ENCODE results near the gene PSKH1.

PSKH1 gene

DNA sequence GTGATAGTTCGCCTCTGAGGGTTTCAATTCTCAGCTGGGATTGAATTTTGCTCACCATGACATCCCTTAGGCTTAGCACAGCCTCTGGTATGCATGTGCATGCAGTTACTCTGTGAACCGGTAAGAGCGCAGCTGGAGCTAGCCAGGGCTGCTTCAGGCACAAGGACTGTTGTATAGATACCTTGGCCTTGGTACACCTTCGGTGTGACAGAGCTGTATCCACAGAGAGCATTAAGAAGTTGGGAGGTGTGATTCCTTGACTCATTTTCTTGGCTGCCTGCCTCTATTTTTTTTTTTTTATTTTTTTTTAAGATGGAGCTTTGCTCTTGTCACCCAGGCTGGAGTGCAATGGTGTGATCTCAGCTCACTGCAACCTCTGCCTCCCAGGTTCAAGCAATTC lies 48.6 kb upstream of the PSKH1 start:
- H3K9me3 ChIP-seq (ENCODE audit: control insufficient read depth, insufficient read depth, low read depth, low read length) = no peaks in the 10 kb centered on the region
- no peak overlapping the region for H3K4me3 ChIP-seq (ENCODE audit: low read depth, low read length)
- ChIA-PET POLR2A (interaction anchor here (0.7 to 4.3 kb wide), 9 partner anchors 11 to 125 kb away, joined by 3 to 38 read pairs (median 4); partner anchors contain the start of genes EDC4, GFOD2, LCAT and RANBP10), CTCF (interaction anchor here (0.6 to 2.9 kb wide), 9 partner anchors 10 to 1862 kb away, joined by 3 to 13 read pairs (median 3); no protein-coding TSS in a partner anchor)
- peaks cover 0 to 25% of the 10 kb centered on the region in 2 experiments; a peak in 2 of 3 replicates for H3K36me3 ChIP-seq (ENCODE audit: control insufficient read depth in 2 of 2, insufficient read depth in 1 of 2, low read length in 2 of 2)
- no peak overlapping the region; the same call in 1 of the 2 replicates for H3K27ac ChIP-seq (ENCODE audit: extremely low read depth, low read depth, low read length)
- peaks cover 16% of the 10 kb centered on the region for H3K4me1 ChIP-seq (ENCODE audit: control insufficient read depth, insufficient read depth, low read length)
- TF ChIP-seq ZNF548 (tag by site-specific recombination; IDR thresholded peaks at IDR 0.05) = no peak
- TF ChIP-seq, protein P1, sequence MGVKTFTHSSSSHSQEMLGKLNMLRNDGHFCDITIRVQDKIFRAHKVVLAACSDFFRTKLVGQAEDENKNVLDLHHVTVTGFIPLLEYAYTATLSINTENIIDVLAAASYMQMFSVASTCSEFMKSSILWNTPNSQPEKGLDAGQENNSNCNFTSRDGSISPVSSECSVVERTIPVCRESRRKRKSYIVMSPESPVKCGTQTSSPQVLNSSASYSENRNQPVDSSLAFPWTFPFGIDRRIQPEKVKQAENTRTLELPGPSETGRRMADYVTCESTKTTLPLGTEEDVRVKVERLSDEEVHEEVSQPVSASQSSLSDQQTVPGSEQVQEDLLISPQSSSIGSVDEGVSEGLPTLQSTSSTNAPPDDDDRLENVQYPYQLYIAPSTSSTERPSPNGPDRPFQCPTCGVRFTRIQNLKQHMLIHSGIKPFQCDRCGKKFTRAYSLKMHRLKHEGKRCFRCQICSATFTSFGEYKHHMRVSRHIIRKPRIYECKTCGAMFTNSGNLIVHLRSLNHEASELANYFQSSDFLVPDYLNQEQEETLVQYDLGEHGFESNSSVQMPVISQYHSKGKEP (tag by site-specific recombination; IDR thresholded peaks at IDR 0.05) = 0 out of 2 replicates have a peak, but pooled peaks have one; percentile 63
- no peak for TF ChIP-seq ZNF146 (tag by site-specific recombination; IDR thresholded peaks at IDR 0.05)
- no peak for TF ChIP-seq ZNF138 (tag by site-specific recombination; IDR thresholded peaks at IDR 0.05; ENCODE audit: borderline replicate concordance)
- TF ChIP-seq, protein P2, sequence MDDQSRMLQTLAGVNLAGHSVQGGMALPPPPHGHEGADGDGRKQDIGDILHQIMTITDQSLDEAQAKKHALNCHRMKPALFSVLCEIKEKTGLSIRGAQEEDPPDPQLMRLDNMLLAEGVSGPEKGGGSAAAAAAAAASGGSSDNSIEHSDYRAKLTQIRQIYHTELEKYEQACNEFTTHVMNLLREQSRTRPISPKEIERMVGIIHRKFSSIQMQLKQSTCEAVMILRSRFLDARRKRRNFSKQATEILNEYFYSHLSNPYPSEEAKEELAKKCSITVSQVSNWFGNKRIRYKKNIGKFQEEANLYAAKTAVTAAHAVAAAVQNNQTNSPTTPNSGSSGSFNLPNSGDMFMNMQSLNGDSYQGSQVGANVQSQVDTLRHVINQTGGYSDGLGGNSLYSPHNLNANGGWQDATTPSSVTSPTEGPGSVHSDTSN (CRISPR knock-in tag; IDR thresholded peaks at IDR 0.05) = no peak
- TF ChIP-seq, protein P3, sequence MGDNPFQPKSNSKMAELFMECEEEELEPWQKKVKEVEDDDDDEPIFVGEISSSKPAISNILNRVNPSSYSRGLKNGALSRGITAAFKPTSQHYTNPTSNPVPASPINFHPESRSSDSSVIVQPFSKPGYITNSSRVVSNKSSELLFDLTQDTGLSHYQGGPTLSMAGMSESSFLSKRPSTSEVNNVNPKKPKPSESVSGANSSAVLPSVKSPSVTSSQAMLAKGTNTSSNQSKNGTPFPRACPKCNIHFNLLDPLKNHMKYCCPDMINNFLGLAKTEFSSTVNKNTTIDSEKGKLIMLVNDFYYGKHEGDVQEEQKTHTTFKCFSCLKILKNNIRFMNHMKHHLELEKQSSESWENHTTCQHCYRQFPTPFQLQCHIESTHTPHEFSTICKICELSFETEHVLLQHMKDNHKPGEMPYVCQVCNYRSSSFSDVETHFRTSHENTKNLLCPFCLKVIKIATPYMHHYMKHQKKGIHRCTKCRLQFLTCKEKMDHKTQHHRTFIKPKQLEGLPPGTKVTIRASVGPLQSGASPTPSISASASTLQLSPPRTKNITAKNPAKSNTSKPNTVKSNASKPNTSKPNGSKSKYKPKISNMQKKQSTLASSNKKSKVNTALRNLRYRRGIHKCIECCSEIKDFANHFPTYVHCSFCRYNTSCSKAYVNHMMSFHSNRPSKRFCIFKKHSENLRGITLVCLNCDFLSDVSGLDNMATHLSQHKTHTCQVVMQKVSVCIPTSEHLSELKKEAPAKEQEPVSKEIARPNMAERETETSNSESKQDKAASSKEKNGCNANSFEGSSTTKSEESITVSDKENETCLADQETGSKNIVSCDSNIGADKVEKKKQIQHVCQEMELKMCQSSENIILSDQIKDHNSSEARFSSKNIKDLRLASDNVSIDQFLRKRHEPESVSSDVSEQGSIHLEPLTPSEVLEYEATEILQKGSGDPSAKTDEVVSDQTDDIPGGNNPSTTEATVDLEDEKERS (tag by site-specific recombination; IDR thresholded peaks at IDR 0.05) = no peak
- TF ChIP-seq ZNF362 (tag by site-specific recombination; IDR thresholded peaks at IDR 0.05) = peak; percentile 31; the same call in 1 of the 2 replicates
- TF ChIP-seq, protein P4, sequence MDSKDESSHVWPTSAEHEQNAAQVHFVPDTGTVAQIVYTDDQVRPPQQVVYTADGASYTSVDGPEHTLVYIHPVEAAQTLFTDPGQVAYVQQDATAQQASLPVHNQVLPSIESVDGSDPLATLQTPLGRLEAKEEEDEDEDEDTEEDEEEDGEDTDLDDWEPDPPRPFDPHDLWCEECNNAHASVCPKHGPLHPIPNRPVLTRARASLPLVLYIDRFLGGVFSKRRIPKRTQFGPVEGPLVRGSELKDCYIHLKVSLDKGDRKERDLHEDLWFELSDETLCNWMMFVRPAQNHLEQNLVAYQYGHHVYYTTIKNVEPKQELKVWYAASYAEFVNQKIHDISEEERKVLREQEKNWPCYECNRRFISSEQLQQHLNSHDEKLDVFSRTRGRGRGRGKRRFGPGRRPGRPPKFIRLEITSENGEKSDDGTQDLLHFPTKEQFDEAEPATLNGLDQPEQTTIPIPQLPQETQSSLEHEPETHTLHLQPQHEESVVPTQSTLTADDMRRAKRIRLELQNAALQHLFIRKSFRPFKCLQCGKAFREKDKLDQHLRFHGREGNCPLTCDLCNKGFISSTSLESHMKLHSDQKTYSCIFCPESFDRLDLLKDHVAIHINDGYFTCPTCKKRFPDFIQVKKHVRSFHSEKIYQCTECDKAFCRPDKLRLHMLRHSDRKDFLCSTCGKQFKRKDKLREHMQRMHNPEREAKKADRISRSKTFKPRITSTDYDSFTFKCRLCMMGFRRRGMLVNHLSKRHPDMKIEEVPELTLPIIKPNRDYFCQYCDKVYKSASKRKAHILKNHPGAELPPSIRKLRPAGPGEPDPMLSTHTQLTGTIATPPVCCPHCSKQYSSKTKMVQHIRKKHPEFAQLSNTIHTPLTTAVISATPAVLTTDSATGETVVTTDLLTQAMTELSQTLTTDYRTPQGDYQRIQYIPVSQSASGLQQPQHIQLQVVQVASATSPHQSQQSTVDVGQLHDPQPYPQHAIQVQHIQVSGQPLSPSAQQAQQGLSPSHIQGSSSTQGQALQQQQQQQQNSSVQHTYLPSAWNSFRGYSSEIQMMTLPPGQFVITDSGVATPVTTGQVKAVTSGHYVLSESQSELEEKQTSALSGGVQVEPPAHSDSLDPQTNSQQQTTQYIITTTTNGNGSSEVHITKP (tag by site-specific recombination; IDR thresholded peaks at IDR 0.05) = peak; percentile 72
- no peak for TF ChIP-seq KLF7 (tag by site-specific recombination; IDR thresholded peaks at IDR 0.05; ENCODE audit: borderline replicate concordance)
- no peak for TF ChIP-seq ZNF76 (tag by site-specific recombination; IDR thresholded peaks at IDR 0.05; ENCODE audit: borderline replicate concordance, low read depth)
- no peak for TF ChIP-seq TCF7L2 (IDR thresholded peaks at IDR 0.05; ENCODE audit: borderline replicate concordance, low read depth, low read length)
- TF ChIP-seq PRDM6 (tag by site-specific recombination; IDR thresholded peaks at IDR 0.05) = no peak
- TF ChIP-seq ZNF610 (tag by site-specific recombination; IDR thresholded peaks at IDR 0.05; ENCODE audit: borderline replicate concordance) = no peak
- no peak for TF ChIP-seq PATZ1 (tag by site-specific recombination; IDR thresholded peaks at IDR 0.05)
- TF ChIP-seq, protein P5, sequence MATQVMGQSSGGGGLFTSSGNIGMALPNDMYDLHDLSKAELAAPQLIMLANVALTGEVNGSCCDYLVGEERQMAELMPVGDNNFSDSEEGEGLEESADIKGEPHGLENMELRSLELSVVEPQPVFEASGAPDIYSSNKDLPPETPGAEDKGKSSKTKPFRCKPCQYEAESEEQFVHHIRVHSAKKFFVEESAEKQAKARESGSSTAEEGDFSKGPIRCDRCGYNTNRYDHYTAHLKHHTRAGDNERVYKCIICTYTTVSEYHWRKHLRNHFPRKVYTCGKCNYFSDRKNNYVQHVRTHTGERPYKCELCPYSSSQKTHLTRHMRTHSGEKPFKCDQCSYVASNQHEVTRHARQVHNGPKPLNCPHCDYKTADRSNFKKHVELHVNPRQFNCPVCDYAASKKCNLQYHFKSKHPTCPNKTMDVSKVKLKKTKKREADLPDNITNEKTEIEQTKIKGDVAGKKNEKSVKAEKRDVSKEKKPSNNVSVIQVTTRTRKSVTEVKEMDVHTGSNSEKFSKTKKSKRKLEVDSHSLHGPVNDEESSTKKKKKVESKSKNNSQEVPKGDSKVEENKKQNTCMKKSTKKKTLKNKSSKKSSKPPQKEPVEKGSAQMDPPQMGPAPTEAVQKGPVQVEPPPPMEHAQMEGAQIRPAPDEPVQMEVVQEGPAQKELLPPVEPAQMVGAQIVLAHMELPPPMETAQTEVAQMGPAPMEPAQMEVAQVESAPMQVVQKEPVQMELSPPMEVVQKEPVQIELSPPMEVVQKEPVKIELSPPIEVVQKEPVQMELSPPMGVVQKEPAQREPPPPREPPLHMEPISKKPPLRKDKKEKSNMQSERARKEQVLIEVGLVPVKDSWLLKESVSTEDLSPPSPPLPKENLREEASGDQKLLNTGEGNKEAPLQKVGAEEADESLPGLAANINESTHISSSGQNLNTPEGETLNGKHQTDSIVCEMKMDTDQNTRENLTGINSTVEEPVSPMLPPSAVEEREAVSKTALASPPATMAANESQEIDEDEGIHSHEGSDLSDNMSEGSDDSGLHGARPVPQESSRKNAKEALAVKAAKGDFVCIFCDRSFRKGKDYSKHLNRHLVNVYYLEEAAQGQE (tag by site-specific recombination; IDR thresholded peaks at IDR 0.05) = no peak
- 0 out of 2 replicates have a peak, but pooled peaks have one; percentile 16 for TF ChIP-seq GFI1B (tag by site-specific recombination; IDR thresholded peaks at IDR 0.05)
- TF ChIP-seq SETDB1 (IDR thresholded peaks at IDR 0.05; ENCODE audit: insufficient read length, low read length) = no peak
- no peak for TF ChIP-seq ZNF266 (tag by site-specific recombination; IDR thresholded peaks at IDR 0.05; ENCODE audit: low read depth)
